NT2/D1 (cell line): Measurements from ENCODE around the gene UMPS.

Source experiments
- DNase-seq: peaks from one replicate; pipeline ENCODE4 v3.0.0-alpha.2; 2011; ENCODE audit warnings: low read depth, low spot score
- H3K27me3 ChIP-seq: 2 replicates; pipeline ENCODE4 v1.6.0; 2011; ENCODE audit warnings: mild to moderate bottlenecking; ENCODE audit not compliant: insufficient read length, insufficient read depth
- H3K36me3 ChIP-seq: 2 replicates; pipeline ENCODE4 v1.6.1; 2011; ENCODE audit warnings: mild to moderate bottlenecking, low read length, mixed read lengths; ENCODE audit not compliant: insufficient read depth, insufficient read length
- H3K4me1 ChIP-seq: 2 replicates; pipeline ENCODE4 v1.5.1; 2011; ENCODE audit not compliant: insufficient read depth, insufficient read length
- H3K4me3 ChIP-seq: 2 replicates; pipeline ENCODE4 v1.5.1; 2011; ENCODE audit warnings: low read depth; ENCODE audit not compliant: insufficient read length
- H3K9ac ChIP-seq: 2 replicates; pipeline ENCODE4 v1.6.0; 2011; ENCODE audit warnings: low read depth; ENCODE audit not compliant: insufficient read length
- H3K9me3 ChIP-seq: 2 replicates; pipeline ENCODE4 v1.5.1; 2011; ENCODE audit warnings: mild to moderate bottlenecking, low read length; ENCODE audit not compliant: insufficient read depth
- SUZ12 ChIP-seq: IDR thresholded peaks from 2 replicates; pipeline ENCODE4 v1.6.1; 2011; ENCODE audit not compliant: insufficient read length, insufficient read depth; ENCODE audit errors: extremely low read depth
- YY1 ChIP-seq: IDR thresholded peaks from 2 replicates; pipeline ENCODE4 v1.6.1; 2011; ENCODE audit not compliant: insufficient read length, insufficient read depth
- ZNF274 ChIP-seq: IDR thresholded peaks from 2 replicates; pipeline ENCODE4 v1.6.1; 2011; ENCODE audit warnings: mild to moderate bottlenecking, low read depth, low read length

The UMPS gene

GRCh38 chr3:124688581-124689454 is 41.4 kb upstream of the UMPS start:
- peak; percentile 72 for DNase-seq
- Histone ChIP-seq H3K36me3 (no peaks in the 10 kb centered on the region), H3K27me3 (no peaks in the 10 kb centered on the region), H3K9me3 (no peaks in the 10 kb centered on the region), H3K9ac (no peak overlapping the region), H3K4me1 (no peaks in the 10 kb centered on the region), H3K4me3 (no peak overlapping the region)
- no peak for TF ChIP-seq YY1

- H3K4me1 ChIP-seq: no peaks in the 10 kb centered on the region
- no peak overlapping the region for H3K9ac ChIP-seq
- H3K4me3 ChIP-seq: no peak overlapping the region
- TF ChIP-seq ZNF274 (no peak), YY1 (no peak), SUZ12 (no peak)
- no peaks in the 10 kb centered on the region for H3K27me3 ChIP-seq
- H3K9me3 ChIP-seq: no peaks in the 10 kb centered on the region
- no peaks in the 10 kb centered on the region for H3K36me3 ChIP-seq
- no peak for DNase-seq
Observed at GRCh38 chr3:124691599-124691998, 38.7 kb upstream of the UMPS start.

GRCh38 chr3:124694486-124694885 is 35.8 kb upstream of the UMPS start:
- TF ChIP-seq SUZ12 (no peak), YY1 (no peak), ZNF274 (no peak)
- Histone ChIP-seq H3K9ac (no peak overlapping the region), H3K4me1 (no peaks in the 10 kb centered on the region), H3K36me3 (no peaks in the 10 kb centered on the region), H3K27me3 (no peaks in the 10 kb centered on the region), H3K9me3 (no peaks in the 10 kb centered on the region), H3K4me3 (no peak overlapping the region)
- no peak for DNase-seq

- Histone ChIP-seq H3K36me3 (no peaks in the 10 kb centered on the region), H3K27me3 (no peaks in the 10 kb centered on the region), H3K9ac (no peak overlapping the region), H3K9me3 (no peaks in the 10 kb centered on the region), H3K4me1 (no peaks in the 10 kb centered on the region), H3K4me3 (no peak overlapping the region)
- DNase-seq: no peak
- no peak for TF ChIP-seq ZNF274
- TF ChIP-seq YY1: no peak
- TF ChIP-seq SUZ12: no peak
Observed at GRCh38 chr3:124695369-124695768, 34.9 kb upstream of the UMPS start.

- H3K36me3 ChIP-seq: no peaks in the 10 kb centered on the region
- no peaks in the 10 kb centered on the region for H3K27me3 ChIP-seq
- H3K4me3 ChIP-seq: no peak overlapping the region
- no peak for DNase-seq
- H3K9me3 ChIP-seq: no peaks in the 10 kb centered on the region
- H3K4me1 ChIP-seq: no peaks in the 10 kb centered on the region
- no peak overlapping the region for H3K9ac ChIP-seq
- TF ChIP-seq SUZ12: no peak
- no peak for TF ChIP-seq YY1
Observed at GRCh38 chr3:124696006-124696405, 34.2 kb upstream of the UMPS start.

- no peaks in the 10 kb centered on the region for H3K27me3 ChIP-seq
- H3K9me3 ChIP-seq: no peaks in the 10 kb centered on the region
- no peak for TF ChIP-seq SUZ12
- no peak for TF ChIP-seq YY1
- TF ChIP-seq ZNF274: no peak
- H3K36me3 ChIP-seq: no peaks in the 10 kb centered on the region
- H3K9ac ChIP-seq: no peak overlapping the region
- no peak for DNase-seq
- H3K4me1 ChIP-seq: no peaks in the 10 kb centered on the region
- H3K4me3 ChIP-seq: no peak overlapping the region
Observed at GRCh38 chr3:124697302-124697701, 33.0 kb upstream of the UMPS start.

GRCh38 chr3:124698030-124698770 is 32.1 kb upstream of the UMPS start:
- no peak for DNase-seq
- Histone ChIP-seq H3K4me3 (no peak overlapping the region), H3K9me3 (no peaks in the 10 kb centered on the region), H3K4me1 (no peaks in the 10 kb centered on the region), H3K36me3 (no peaks in the 10 kb centered on the region), H3K27me3 (no peaks in the 10 kb centered on the region), H3K9ac (no peak overlapping the region)
- TF ChIP-seq YY1 (no peak), ZNF274 (no peak), SUZ12 (no peak)
